Inflammatory macrophage (primary cell): Measurements from ENCODE around the gene TMEM184A.

Experiments used
- DNase-seq, 2 donors: peaks; one replicate each; pipeline ENCODE4 v3.0.0-alpha.2; 2020 to 2022

Gene TMEM184A

DNA sequence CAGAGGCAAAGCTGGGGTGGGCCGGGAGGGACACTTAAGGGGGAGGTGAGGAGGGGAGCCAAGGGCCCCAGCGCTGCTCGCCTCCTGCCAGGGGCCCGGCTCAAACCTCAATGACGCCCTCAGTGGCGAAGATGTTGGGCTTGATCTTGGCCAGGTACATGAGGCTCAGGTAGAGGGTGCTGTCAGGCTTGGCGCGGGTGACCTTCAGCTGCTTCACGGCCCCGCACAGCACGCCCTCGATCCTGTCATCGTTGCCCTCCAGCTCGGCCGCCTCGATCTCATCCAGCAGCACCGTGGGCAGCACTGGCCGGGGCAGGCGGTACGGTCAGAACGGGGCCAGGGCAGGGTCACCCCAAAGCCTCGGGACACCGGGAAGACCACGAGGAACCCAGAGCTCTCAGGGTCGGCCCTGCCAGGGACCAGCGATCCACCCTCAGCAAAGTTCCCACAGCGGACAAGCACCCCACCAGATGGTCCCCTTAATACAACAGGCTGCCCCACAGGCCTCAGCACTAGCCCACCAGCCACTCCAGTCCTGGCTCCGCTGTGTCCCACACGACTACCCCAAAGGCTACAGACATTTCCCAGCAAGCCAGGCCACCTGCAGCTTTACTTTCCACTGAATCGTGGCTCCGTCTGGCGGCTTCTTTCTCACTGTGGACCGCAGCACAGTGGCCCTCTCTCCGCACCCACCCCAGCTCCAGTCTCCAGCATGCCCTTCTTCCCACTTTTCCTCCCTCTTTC is 55.8 kb downstream of the TMEM184A start:
- no peak for DNase-seq

- DNase-seq = no peak
These were observed 56.5 kb downstream of the TMEM184A start for GRCh38 chr7:1499367-1500029.

GRCh38 chr7:1498370-1499305 is 57.4 kb downstream of the TMEM184A start:
- no peak for DNase-seq

DNA sequence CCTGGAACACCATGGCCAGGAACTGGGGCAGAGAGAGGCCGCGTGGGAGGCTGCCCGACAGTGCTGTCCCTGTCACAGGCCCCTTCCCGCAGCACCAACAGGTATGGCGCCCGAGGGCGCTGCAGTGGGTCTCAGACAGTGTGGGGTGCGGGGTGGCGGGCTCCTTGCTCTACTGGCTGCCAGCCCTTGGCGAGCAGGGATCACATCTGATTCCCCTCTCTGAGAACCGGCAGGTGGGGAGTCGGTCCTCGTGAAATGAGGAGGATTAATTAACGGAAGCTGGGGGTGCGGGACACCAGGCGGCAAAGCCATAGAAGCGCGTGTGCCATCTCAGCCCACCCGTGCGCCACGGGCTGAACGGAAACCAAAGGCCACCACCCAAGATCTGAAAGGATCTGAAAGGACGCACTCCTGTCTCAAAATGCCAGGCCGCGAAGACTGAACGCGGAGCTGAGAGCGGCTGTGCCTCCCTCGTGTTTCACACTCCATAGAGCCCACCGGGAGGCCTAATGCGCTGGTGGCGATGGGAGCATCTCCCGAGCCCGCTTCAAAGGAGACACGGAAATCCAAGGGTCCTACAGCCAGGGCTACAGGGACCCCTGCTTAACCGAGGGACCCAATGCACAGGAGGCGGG is 58.6 kb downstream of the TMEM184A start:
- DNase-seq = no peak

DNA sequence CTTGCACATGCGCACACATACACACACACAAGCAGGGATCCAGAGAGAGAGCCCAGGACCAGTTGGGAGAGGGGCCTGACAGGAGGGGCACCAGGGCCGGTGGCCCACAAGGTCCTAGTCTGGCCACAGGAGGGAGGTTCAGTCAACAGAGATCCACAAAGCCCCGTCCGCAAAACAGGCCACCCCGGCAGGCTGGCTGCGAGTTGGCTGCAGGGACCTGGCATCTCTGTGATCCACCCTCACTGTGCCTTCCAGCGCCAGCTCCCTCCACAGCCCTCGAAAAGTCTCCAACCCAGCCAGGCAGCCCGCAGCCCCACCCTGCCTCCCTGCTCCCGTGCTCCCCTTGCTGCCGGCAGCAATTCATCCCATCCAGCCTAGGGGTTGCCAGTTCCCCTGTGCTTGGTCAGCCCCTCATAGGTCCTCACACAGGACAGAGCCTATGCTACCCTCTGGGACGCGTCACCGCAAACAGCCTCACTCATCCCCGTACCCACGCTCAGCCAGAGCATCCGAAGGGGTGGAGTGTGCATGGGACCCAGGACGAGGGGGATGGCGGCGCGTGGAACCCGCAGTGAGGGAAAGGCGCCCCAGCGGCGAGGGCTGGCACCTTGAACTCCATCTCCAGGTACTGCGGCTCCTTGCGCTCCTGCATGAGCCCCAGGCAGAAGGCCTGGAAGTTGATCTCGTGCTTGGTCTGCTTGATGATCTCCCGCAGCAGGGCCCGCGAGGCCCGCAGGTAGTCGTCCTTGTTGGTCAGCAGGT is 59.3 kb downstream of the TMEM184A start:
- DNase-seq = no peak

DNA sequence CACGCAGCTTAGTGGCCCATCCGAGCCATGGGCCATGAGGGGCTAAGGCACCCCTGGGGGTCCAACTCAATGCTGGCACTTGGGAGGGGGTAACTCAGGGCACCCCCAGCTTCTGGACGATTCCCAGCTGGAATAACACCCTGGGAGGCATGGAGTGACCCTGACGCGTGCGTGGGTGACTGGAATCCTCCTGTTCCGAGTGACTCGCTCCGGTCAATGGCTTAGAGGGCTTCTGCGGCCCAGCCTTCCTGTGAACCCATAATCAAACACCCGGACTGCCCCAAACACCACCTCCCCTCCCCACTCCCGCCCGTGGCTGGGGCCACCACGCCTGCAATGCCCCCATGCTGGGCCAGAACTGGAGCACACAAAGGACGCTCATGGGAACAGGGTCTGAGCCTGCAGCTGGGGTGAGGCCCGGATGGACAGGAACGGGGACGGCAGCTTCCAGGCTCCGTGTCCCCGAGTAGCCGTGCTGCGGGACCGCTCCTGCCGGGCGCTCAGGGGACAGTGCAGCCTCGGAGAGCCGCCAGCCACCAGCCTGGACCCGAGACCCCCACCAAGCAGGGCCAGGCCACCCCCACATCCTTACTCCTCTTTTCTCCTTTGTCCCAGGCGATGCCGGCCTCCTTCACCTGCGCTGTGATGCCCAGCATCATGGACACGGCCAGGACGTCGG is 60.3 kb downstream of the TMEM184A start:
- DNase-seq = no peak

- no peak for DNase-seq
These were observed 61.0 kb downstream of the TMEM184A start for GRCh38 chr7:1494866-1495563.

DNA sequence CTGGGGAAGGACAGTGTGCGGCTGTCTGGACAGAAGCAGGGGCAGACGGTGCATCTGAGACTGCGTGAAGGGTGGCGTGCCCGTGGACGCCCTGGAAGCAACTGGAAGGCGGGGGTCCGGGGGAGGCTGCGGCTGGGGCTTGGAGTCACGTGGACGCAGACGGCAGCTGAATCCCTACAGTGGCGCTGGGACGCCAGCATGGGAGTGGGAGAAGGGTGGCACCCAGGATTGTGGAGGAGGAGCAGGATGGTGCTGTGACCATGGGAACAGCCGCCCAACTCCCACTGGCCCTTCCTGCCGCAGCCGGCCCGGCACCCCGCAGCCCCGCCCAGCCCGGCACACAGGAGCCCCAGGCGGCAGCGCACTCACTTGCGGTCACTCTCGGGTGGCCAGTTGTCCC is 61.6 kb downstream of the TMEM184A start:
- DNase-seq = no peak

DNA sequence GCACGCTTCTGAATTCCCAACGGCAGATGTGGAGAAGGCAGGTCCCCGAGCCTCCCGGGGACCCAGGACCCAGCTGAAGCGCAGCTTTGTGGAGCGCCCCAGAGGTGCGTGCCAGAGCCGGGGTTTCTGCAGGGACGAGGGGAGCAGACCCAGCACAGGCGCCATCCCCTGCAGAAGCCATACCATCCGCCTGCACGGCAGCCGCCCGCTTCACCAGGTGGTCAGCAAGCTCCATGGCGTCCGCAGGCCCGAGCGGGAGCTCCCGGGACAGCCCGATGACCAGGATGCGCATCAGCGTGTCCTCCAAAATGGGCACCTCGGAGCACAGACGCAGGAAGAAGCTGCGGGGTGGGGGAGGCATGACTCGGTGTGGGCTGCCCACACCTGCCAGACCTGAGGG is 62.4 kb downstream of the TMEM184A start:
- DNase-seq = no peak

DNA sequence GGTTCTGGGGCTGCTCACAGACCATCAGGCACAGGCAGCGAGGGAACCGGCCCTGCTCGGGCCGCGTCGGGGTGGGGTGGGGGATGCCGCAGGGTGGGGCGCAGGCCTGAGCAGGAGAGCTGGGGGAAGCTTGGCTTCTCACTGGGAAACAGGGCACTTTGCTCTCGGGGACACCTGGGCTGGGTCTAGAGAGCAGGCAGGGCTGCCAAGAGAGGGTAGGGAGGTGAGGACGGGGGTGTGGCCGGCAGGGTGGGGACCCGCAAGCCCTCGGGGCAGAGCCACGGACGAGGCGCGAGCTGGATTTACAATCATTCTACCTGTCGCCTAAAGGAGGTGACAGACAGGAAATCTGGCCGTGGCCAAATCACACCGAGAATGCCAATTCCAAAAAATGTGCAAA is 62.9 kb downstream of the TMEM184A start:
- DNase-seq = no peak

DNA sequence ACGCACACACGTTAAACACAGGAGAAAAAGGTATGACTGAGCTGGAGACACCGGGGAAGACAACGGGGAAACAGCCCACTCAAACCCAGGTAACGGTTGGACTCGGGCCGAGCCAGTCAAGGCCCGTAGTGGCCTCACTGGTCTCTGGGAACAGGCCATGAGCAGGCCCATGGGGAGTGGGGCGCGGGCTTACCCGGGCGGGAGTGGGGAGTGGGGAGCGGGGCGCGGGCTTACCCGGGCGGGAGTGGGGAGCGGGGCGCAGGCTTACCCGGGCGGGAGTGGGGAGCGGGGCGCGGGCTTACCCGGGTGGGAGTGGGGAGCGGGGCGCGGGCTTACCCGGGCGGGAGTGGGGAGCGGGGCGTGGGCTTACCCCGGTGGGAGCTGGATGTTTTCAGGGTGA is 63.4 kb downstream of the TMEM184A start:
- DNase-seq = no peak
